GM10847 (cell line): Measurements from ENCODE around the gene OR52E8.

Source experiments
- POLR2A ChIP-seq: IDR thresholded peaks from 2 replicates; pipeline ENCODE4 v1.6.1; 2011; ENCODE audit not compliant: insufficient read length; ENCODE audit errors: extremely low read depth

The OR52E8 gene

DNA sequence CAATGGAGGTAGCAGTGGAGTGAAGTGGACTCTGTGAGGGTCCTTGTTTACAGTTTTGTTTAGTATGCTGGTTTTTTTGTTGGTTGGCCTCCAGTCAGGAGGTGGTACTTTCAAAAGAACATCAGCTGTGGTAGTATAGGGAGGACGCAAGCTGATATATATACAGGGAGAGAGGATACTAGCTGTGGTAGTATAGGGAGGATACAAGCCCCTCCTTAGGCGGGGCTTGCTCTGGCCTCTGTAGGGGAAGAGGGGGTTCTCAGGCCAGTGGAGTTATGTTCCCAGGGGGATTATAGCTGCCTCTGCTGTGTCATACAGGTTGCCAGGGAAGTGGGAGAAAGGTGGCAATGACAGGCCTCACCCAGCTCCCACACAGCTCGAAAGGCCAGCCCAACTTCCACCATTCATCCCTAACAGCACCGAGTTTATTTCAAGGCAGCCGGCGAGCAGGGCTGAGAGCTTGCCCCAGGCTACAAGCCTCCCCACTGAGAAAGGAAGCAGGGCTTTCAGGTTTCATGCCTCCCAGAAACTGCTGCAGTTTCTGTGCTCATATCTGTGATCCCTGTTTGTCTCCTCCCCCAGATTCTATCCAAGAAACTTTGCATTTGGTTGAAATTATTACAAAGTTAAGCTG, 26.2 kb downstream of the OR52E8 start:
- TF ChIP-seq POLR2A = no peak

GRCh38 chr11:5818245-5818886, 39.1 kb downstream of the OR52E8 start:
- no peak for TF ChIP-seq POLR2A

DNA sequence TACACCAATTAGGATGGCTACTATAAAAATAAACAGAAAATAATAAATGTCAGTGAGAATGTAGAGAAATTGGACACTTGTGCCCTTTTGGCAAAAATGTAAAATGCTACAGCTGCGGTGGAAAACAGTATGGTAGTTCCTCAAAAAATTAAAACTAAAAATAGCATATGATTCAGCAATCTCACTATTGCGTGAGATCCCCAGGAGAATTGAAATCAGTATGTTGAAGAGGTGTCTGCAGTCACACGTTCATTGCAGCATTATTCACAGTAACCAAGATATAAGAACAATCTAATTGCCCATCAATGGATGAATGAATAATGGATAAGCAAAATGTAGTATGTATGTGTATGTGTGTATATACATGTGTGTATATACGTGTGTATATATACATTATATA, 42.0 kb downstream of the OR52E8 start:
- no peak for TF ChIP-seq POLR2A

DNA sequence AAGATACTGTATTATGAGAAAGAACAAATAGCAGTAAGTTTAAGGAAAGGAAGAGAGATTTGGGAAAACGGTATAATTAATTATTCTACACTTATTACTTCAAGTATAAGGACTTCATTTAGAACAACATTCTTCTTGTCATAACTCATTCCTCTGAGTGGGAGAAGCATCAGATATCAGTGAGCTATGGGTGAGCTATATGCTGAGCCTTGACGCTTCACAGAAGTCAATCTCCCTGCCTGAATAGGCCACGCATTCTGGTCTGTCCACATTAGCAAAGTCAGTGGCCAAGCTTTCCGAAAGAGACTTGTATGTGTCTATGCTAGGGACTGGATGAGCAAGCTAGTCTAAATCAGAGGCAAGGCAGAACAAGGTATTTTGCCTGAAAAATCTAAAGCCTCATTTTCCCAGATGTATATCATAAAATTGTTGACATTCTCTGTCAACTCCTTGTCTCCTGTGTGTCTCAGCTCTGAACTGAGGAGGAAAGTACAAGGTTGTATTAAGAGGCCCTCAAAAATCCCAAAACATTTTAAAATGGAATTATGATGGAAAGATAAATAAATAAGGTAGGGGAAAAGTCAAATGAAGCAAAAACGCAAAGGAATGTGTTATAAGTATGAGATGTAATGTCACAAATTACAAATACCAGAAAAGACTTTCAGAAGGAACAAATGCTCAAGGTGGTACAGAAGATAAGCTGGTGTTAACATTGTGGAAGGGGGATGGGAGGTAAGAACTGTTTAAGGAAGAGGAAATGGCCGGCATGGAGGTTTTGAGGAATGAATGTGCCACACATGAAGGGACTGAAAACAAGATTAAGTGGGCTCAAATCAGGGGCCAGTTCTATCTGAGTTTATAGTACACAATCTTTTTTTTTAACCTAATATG, 47.3 kb downstream of the OR52E8 start:
- TF ChIP-seq POLR2A = no peak

GRCh38 chr11:5809122-5809519, 48.4 kb downstream of the OR52E8 start:
- no peak for TF ChIP-seq POLR2A

DNA sequence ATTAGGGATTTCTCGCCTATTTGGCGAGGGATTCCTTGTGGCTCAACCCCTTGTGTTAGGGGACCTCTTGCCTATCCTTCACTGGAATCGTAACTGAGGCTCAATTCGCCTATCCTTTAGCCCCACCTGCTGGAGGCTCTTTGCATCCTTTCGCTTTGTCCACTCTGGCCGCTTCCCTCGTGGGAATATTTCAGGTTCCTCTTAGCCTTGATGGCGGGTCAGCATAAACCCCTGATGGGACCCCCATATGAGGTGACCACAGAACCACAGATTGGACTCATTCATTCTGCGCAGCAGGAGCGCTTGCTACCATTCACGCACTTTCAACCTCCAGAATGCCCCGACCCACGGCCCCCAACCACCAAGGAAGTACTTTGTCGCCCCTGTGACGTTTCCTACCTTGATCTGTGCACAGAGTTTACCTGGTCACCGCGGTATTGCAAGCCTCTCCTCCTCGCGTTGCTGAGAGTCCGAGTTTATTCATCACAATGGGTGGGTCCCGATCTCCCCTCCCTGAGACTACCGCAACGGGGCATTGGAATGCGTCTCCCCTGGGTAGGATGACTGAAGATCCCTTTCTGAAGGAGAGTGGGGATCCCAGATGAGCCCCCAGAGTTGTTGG, 48.9 kb downstream of the OR52E8 start, which contains the start of gene OR52N2:
OR52N2 (plus strand) TSS at position 425 of the 622 bp plus-strand sequence. CDS start 11,412 bp downstream, outside the sequence.
- TF ChIP-seq POLR2A = no peak

DNA sequence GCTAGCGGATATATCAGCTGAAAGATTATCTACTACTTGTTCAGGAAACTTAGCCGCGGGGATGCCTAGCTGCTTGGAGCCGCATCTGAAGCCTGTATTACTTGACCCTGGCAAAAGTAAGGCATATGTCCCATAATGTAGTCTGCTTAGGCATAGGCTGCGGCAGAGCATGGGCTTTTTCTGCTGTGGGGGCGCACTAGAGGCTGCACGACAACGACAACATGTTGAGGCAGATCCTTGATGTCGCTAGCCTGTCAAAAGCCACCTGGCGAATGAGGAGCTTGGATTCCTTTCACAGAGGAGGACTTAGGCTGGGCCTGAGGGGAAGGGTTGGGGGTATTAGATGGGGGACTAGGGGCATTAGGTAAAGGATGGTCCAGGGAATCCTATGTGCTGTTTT, 49.9 kb downstream of the OR52E8 start:
- TF ChIP-seq POLR2A = no peak
